GM21529 (cell line): Measurements from ENCODE around the gene CSTF3.
"Not testable (repeated sequence)": the region's sequence is repeated elsewhere in the genome, so short reads cannot be mapped to it uniquely, and the experiment has no call there.

Source experiments
- ATAC-seq: cut with Tn5 transposase; IDR thresholded peaks from one replicate; pipeline ENCODE4 v1.9.1; 2021; ENCODE audit not compliant: unreplicated experiment

The CSTF3 gene

GRCh38 chr11:33162831-33163230 lies 1.6 kb upstream of the CSTF3 start:
- ATAC-seq: no peak

- ATAC-seq: no peak
Measured at GRCh38 chr11:33160587-33160986, 693 bp downstream of the CSTF3 start.

- no peak for ATAC-seq
Measured at GRCh38 chr11:33160136-33160535, 1.1 kb downstream of the CSTF3 start.

- not testable (repeated sequence) for ATAC-seq
Measured at GRCh38 chr11:33159378-33159867, 1.9 kb downstream of the CSTF3 start.

- ATAC-seq: no peak
Measured at GRCh38 chr11:33158596-33159275, 2.5 kb downstream of the CSTF3 start.

GRCh38 chr11:33157103-33158027 lies 3.9 kb downstream of the CSTF3 start:
- no peak for ATAC-seq

- no peak for ATAC-seq
Measured at GRCh38 chr11:33151399-33151798, 9.9 kb downstream of the CSTF3 start.

- no peak for ATAC-seq
Measured at GRCh38 chr11:33147559-33147958, 13.7 kb downstream of the CSTF3 start.

GRCh38 chr11:33135768-33136443 lies 25.4 kb downstream of the CSTF3 start:
- ATAC-seq: no peak

GRCh38 chr11:33135216-33135615 lies 26.1 kb downstream of the CSTF3 start:
- ATAC-seq: no peak

- ATAC-seq: no peak
Measured at GRCh38 chr11:33134276-33134675, 27.0 kb downstream of the CSTF3 start.

GRCh38 chr11:33133761-33134160 lies 27.5 kb downstream of the CSTF3 start:
- ATAC-seq: no peak

- ATAC-seq: no peak
Measured at GRCh38 chr11:33132510-33132909, 28.8 kb downstream of the CSTF3 start.

- ATAC-seq: no peak
Measured at GRCh38 chr11:33128739-33129138, 32.5 kb downstream of the CSTF3 start.

- ATAC-seq: no peak
Measured at GRCh38 chr11:33125611-33126010, 35.7 kb downstream of the CSTF3 start.

- no peak for ATAC-seq
Measured at GRCh38 chr11:33125025-33125424, 36.3 kb downstream of the CSTF3 start.

GRCh38 chr11:33122696-33123095 lies 38.6 kb downstream of the CSTF3 start:
- not testable (repeated sequence) for ATAC-seq

GRCh38 chr11:33116535-33116934 lies 44.7 kb downstream of the CSTF3 start:
- no peak for ATAC-seq

GRCh38 chr11:33110083-33110482 lies 51.2 kb downstream of the CSTF3 start:
- no peak for ATAC-seq

GRCh38 chr11:33109294-33109895 lies 51.9 kb downstream of the CSTF3 start:
- ATAC-seq: no peak

GRCh38 chr11:33103836-33104235 lies 57.4 kb downstream of the CSTF3 start:
- ATAC-seq: no peak
